Fibroblast of mammary gland (primary cell): ENCODE data around the gene MUCL3.
"Not testable (repeated sequence)": the region's sequence is repeated elsewhere in the genome, so short reads cannot be mapped to it uniquely, and the experiment has no call there.

Source experiments
- DNase-seq: peaks from one replicate; pipeline ENCODE4 v3.0.0-alpha.2; 2010; ENCODE audit warnings: low read depth
- H3K4me3 ChIP-seq: 2 replicates; pipeline ENCODE4 v1.5.1; 2011; ENCODE audit warnings: low read depth, mild to moderate bottlenecking, low read length, moderate library complexity; ENCODE audit not compliant: control insufficient read depth
- CTCF ChIP-seq: conservative IDR thresholded peaks from 2 replicates; pipeline ENCODE4 v1.5.1; 2011; ENCODE audit warnings: low read depth, low read length, inconsistent platforms; ENCODE audit not compliant: control insufficient read depth, insufficient read depth

MUCL3 gene

GRCh38 chr6:30901436-30901835 lies 39.3 kb upstream of the MUCL3 start:
- no peak for DNase-seq
- H3K4me3 ChIP-seq, result no peak overlapping the region
- TF ChIP-seq CTCF, result no peak

GRCh38 chr6:30902196-30902595 lies 38.6 kb upstream of the MUCL3 start:
- H3K4me3 ChIP-seq, DNase-seq: not testable (repeated sequence)

GRCh38 chr6:30902709-30903108 lies 38.1 kb upstream of the MUCL3 start:
- DNase-seq, result no peak
- H3K4me3 ChIP-seq, result no peak overlapping the region
- TF ChIP-seq CTCF, result no peak

- DNase-seq, result no peak
- TF ChIP-seq CTCF, result no peak
- H3K4me3 ChIP-seq, result no peak overlapping the region
Observed at GRCh38 chr6:30903236-30903635, 37.5 kb upstream of the MUCL3 start.

- DNase-seq, result not testable (repeated sequence)
- peak overlapping the region; percentile 97 for H3K4me3 ChIP-seq
Observed at GRCh38 chr6:30907290-30907757, 33.4 kb upstream of the MUCL3 start.

GRCh38 chr6:30907758-30908591 lies 32.8 kb upstream of the MUCL3 start, which contains the start of gene GTF2H4:
Gene GTF2H4 (plus strand): TSS chr6:30908207.
- peak; percentile 99 for DNase-seq
- H3K4me3 ChIP-seq, result peak within 1 kb of the TSS; percentile 97
- no peak for TF ChIP-seq CTCF

- TF ChIP-seq CTCF, result no peak
- DNase-seq, result no peak
- peak overlapping the region; percentile 97 for H3K4me3 ChIP-seq
Observed at GRCh38 chr6:30908700-30909099, 32.1 kb upstream of the MUCL3 start.

- H3K4me3 ChIP-seq, result not testable (repeated sequence)
Observed at GRCh38 chr6:30910473-30910872, 30.3 kb upstream of the MUCL3 start.

More at GRCh38 chr6:30910473-30910872, 30.3 kb upstream of the MUCL3 start:
- not testable (repeated sequence) for DNase-seq
